IMR-90 (cell line): ENCODE data around the gene USP7.

Experiments
- FOS ChIP-seq: fragments of 150-350 bp; IDR thresholded peaks from 2 replicates; pipeline ENCODE4 v1.6.1; 2016; ENCODE audit warnings: low read depth, low read length
- POLR2A ChIP-seq: IDR thresholded peaks from 2 replicates; pipeline ENCODE4 v1.6.1; 2012; ENCODE audit warnings: mild to moderate bottlenecking, low read depth, low read length
- TF ChIP-seq, protein P1 (sequence below): conservative IDR thresholded peaks from 2 replicates; pipeline ENCODE4 v1.5.1; 2012; ENCODE audit warnings: mild to moderate bottlenecking, low read depth, low read length, improper control_type of control experiment
- TF ChIP-seq, protein P2 (sequence below): fragments of 150-350 bp; IDR thresholded peaks from 2 replicates; pipeline ENCODE4 v1.6.1; 2017; ENCODE audit warnings: mild to moderate bottlenecking, antibody characterized with exemption, low read length, low read depth

DNA sequence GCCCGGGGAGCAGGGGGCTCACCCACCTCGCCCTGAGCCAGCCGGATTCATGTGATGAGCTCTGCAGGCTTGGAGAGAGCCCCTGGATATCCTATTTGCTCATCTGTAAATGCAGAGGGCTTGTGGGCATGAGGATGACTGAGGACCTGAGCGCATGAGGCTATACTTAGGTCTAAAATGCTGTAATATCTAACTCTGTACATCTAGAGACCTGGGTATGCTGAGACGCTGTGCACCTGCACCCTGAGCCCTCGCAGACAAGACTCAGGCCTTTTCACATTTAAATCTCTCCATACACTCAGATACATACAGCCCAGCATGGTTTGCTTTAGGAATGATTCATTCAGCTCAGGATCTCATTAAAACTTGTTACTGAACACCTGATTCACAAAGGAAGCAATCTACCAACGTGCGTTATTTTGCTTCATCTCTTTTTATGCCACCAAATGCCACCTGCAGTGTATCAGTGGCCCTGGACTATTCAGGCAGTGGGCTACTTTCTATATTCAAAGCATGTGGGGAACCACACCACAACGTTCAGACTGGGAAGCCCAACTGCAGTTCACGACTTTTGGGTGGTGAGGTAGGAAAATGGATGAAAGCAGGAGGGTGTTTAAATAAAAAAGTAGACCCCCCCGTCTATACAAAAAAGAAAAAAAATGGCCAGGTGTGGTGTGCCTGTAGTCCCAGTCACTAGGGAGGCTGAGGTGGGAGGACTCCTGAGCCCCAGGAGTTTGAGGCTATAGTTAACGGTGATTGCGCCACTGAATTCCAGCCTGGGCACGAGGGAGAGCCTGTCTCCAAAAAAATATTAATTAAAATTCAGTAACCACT, 12.0 kb downstream of the USP7 start:
- TF ChIP-seq, protein P1, sequence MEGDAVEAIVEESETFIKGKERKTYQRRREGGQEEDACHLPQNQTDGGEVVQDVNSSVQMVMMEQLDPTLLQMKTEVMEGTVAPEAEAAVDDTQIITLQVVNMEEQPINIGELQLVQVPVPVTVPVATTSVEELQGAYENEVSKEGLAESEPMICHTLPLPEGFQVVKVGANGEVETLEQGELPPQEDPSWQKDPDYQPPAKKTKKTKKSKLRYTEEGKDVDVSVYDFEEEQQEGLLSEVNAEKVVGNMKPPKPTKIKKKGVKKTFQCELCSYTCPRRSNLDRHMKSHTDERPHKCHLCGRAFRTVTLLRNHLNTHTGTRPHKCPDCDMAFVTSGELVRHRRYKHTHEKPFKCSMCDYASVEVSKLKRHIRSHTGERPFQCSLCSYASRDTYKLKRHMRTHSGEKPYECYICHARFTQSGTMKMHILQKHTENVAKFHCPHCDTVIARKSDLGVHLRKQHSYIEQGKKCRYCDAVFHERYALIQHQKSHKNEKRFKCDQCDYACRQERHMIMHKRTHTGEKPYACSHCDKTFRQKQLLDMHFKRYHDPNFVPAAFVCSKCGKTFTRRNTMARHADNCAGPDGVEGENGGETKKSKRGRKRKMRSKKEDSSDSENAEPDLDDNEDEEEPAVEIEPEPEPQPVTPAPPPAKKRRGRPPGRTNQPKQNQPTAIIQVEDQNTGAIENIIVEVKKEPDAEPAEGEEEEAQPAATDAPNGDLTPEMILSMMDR, result no peak
- TF ChIP-seq, protein P2, sequence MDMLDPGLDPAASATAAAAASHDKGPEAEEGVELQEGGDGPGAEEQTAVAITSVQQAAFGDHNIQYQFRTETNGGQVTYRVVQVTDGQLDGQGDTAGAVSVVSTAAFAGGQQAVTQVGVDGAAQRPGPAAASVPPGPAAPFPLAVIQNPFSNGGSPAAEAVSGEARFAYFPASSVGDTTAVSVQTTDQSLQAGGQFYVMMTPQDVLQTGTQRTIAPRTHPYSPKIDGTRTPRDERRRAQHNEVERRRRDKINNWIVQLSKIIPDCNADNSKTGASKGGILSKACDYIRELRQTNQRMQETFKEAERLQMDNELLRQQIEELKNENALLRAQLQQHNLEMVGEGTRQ, result no peak
- no peak for TF ChIP-seq POLR2A
- no peak for TF ChIP-seq FOS
